ENCODE measurements around the gene RTN4.

DNA sequence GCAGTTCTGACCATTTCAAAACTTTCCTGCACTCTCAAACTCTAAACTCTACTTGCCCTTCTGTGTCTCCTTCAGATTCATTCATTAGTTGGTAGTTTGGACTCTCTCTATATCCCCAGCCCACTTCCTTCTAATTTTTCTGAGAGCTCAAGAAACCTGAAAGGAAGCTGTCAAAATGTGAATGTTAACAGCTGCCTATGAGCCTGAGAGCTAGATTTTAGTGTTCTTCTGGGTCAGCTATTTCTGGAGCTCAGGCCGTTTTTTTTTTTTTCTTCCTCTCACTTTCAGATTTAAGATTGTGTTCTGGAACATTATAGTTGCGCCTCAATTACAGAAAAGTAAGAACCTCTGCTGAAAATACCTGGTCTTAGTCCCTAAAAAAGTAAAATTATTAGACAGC lies 73.1 kb downstream of the RTN4 start:
- TF ChIP-seq, protein P1, sequence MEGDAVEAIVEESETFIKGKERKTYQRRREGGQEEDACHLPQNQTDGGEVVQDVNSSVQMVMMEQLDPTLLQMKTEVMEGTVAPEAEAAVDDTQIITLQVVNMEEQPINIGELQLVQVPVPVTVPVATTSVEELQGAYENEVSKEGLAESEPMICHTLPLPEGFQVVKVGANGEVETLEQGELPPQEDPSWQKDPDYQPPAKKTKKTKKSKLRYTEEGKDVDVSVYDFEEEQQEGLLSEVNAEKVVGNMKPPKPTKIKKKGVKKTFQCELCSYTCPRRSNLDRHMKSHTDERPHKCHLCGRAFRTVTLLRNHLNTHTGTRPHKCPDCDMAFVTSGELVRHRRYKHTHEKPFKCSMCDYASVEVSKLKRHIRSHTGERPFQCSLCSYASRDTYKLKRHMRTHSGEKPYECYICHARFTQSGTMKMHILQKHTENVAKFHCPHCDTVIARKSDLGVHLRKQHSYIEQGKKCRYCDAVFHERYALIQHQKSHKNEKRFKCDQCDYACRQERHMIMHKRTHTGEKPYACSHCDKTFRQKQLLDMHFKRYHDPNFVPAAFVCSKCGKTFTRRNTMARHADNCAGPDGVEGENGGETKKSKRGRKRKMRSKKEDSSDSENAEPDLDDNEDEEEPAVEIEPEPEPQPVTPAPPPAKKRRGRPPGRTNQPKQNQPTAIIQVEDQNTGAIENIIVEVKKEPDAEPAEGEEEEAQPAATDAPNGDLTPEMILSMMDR (conservative IDR thresholded peaks at IDR 0.05; ENCODE audit: low read depth, low read length) = no peak
- TF ChIP-seq FOS (IDR thresholded peaks at IDR 0.05; ENCODE audit: low read depth, low read length) (no peak), POLR2A (IDR thresholded peaks at IDR 0.05; ENCODE audit: low read depth, low read length) (no peak), RAD21 (IDR thresholded peaks at IDR 0.05; ENCODE audit: low read length) (no peak), SMC3 (IDR thresholded peaks at IDR 0.05; ENCODE audit: low read depth, low read length) (no peak), MAZ (IDR thresholded peaks at IDR 0.05; ENCODE audit: borderline replicate concordance, low read depth, low read length) (no peak)
- TF ChIP-seq, protein P2, sequence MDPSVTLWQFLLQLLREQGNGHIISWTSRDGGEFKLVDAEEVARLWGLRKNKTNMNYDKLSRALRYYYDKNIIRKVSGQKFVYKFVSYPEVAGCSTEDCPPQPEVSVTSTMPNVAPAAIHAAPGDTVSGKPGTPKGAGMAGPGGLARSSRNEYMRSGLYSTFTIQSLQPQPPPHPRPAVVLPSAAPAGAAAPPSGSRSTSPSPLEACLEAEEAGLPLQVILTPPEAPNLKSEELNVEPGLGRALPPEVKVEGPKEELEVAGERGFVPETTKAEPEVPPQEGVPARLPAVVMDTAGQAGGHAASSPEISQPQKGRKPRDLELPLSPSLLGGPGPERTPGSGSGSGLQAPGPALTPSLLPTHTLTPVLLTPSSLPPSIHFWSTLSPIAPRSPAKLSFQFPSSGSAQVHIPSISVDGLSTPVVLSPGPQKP (IDR thresholded peaks at IDR 0.05; ENCODE audit: borderline replicate concordance, low read depth, low read length) = no peak
